GM12891 (cell line): ENCODE data around the gene TNRC6C.
A peak's percentile ranks its signal among the peaks of the same experiment; 100 is the strongest.

Experiments
- DNase-seq: peaks from one replicate; pipeline ENCODE4 v3.0.0; 2011; ENCODE audit warnings: low spot score; ENCODE audit not compliant: insufficient read length
- FAIRE-seq: peaks from 2 replicates; lab custom pipeline; 2011; peaks lifted over from hg19 to GRCh38; lab: Jason Lieb, UNC
- PAX5 ChIP-seq: IDR thresholded peaks from 2 replicates; pipeline ENCODE4 v1.6.1; 2011; ENCODE audit warnings: low read length, moderate library complexity, mild to moderate bottlenecking; ENCODE audit not compliant: insufficient read depth, severe bottlenecking
- POLR2A ChIP-seq: IDR thresholded peaks from 2 replicates; pipeline ENCODE4 v1.6.1; 2011; ENCODE audit warnings: low read depth, low read length, control low read depth
- POLR2AphosphoS5 ChIP-seq: IDR thresholded peaks from 2 replicates; pipeline ENCODE4 v1.6.1; 2011; ENCODE audit warnings: low read depth, low read length, control low read depth
- POU2F2 ChIP-seq: IDR thresholded peaks from 2 replicates; pipeline ENCODE4 v1.6.1; 2011; ENCODE audit warnings: low read depth, mild to moderate bottlenecking, control low read depth, low read length, moderate library complexity
- SPI1 ChIP-seq: IDR thresholded peaks from 2 replicates; pipeline ENCODE4 v1.6.1; 2011; ENCODE audit warnings: low read depth, low read length, control low read depth
- TAF1 ChIP-seq: IDR thresholded peaks from 2 replicates; pipeline ENCODE4 v1.6.1; 2011; ENCODE audit warnings: low read depth, low read length, control low read depth

The TNRC6C gene

GRCh38 chr17:78040440-78041385 lies 82.2 kb downstream of the TNRC6C start:
- DNase-seq = peak; percentile 39
- TF ChIP-seq PAX5 = no peak
- no peak for TF ChIP-seq POLR2AphosphoS5
- no peak for TF ChIP-seq SPI1
- no peak for TF ChIP-seq POLR2A
- no peak for TF ChIP-seq TAF1
- TF ChIP-seq POU2F2 = no peak

DNA sequence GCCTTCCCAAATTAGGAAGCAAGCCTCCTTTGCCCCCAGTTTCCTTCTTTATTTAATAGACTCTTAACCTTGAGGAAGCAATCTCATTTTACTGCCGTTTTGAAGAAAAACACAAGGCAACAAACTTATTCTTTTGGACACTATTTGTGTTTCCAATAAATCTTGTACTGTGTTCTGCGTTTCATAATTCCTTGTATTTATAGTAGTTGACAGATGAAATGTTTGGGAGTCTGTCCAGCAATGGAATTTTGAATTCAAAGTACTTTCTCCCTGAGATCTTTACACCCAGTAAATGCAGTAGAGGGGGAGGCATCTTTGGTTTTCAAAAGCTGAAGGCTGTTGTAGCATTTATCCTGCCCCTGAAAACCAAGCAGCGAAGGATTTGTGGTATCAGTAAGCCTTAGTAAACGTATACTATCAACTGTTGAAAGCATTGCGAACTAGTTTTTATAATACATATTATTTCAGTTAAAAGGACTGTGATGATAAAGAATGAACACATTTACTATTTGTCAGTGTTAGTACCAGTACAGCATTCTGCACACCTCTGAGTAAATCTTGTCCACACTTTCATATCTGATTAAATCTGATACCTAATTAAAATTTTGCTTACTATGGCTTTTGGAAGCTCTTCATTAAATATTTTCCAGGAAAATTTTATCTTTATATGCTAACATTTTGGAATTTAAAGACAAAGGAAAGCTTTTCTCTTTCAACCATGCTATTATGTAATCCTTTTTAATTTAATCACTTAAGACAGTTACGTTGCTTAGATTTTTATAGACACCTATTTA lies 83.1 kb downstream of the TNRC6C start:
- TF ChIP-seq POLR2AphosphoS5 (no peak), SPI1 (no peak), PAX5 (no peak), POU2F2 (no peak), TAF1 (no peak), POLR2A (no peak)
- no peak for FAIRE-seq
- no peak for DNase-seq

More at GRCh38 chr17:78040440-78041385, 82.2 kb downstream of the TNRC6C start:
- FAIRE-seq = peak; percentile 74

DNA sequence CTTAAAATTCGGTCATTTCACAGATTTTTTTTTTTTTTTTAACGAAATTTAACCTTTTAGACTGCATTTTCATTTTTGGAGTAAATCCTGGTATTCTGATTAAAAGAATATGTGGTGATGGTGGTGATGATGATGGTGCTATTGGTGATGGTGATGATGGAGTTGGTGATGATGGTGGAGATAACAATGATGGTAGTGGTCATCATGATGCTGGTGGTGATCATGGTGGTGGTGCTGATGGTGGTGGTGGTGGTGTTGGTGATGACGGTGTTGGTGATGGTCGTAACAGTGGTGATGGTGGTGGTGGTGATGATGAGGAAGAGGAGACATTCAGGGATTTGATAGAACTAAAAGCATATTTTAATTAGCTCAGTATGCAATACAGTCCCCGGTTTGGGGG lies 84.0 kb downstream of the TNRC6C start:
- FAIRE-seq (no peak), DNase-seq (no peak)
- TF ChIP-seq PAX5 (no peak), POU2F2 (no peak), TAF1 (no peak), SPI1 (no peak), POLR2AphosphoS5 (no peak), POLR2A (no peak)

- FAIRE-seq (no peak), DNase-seq (no peak)
- no peak for TF ChIP-seq TAF1
Observed at GRCh38 chr17:78043031-78043430, 84.5 kb downstream of the TNRC6C start.

DNA sequence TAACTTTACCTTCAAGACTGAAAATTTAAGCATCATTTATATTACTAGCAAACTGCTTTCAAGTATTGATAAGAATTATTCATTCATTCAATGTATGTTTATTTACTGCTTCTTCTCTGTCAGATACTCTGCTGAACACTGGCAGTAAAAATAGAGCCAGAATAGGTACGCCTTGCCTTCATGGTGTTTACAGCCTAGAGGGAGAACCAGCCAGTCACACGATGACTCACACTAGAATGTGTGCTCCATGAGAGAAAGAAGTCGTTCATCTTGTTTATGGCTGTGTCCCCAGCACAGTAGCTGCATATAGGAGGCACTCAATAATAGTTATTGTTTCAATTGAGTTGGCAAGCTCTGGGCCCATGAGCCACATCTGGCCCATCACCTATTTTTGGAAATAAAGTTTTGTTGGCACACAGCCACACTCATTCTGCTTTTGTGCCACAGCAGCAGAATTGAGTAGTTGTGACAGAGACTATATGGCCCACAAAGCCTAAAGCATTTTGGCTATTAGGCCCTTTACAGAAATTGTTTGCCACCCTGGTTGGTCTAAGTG lies 85.9 kb downstream of the TNRC6C start:
- FAIRE-seq (no peak), DNase-seq (no peak)
- TF ChIP-seq SPI1 (no peak), POLR2AphosphoS5 (no peak), TAF1 (no peak), PAX5 (no peak), POLR2A (no peak), POU2F2 (no peak)

DNA sequence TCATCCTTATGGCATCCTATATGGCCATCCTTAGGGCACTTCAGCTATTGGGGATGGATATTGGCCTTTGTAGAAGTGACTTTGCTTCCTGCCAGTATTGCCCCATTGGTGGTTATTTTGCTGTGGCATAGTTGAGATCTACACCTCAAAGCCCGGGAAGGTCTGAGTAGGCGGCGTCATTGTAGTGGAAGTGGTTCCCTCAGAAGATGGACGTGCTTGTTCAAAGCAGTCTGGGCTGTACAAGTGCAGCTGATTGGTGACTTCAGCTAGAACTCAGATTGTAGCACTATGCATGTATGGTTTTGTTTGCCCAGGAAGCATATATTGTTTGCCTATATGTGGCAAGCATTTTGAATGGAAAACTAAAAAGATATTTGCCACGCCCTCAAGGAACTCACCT lies 86.8 kb downstream of the TNRC6C start:
- FAIRE-seq = no peak
- no peak for DNase-seq
- no peak for TF ChIP-seq POU2F2
- TF ChIP-seq POLR2A = no peak
- no peak for TF ChIP-seq TAF1
- TF ChIP-seq POLR2AphosphoS5 = no peak
- no peak for TF ChIP-seq PAX5
- no peak for TF ChIP-seq SPI1

- FAIRE-seq (no peak), DNase-seq (no peak)
- TF ChIP-seq POLR2AphosphoS5 (no peak), POU2F2 (no peak)
Observed at GRCh38 chr17:78046923-78047322, 88.4 kb downstream of the TNRC6C start.

GRCh38 chr17:78048346-78049292 lies 90.1 kb downstream of the TNRC6C start:
- TF ChIP-seq POU2F2 (no peak), PAX5 (no peak), POLR2A (no peak), POLR2AphosphoS5 (no peak)
- FAIRE-seq (no peak), DNase-seq (no peak)

- FAIRE-seq (no peak), DNase-seq (no peak)
- TF ChIP-seq POLR2A (no peak), PAX5 (no peak), SPI1 (no peak), TAF1 (no peak), POU2F2 (no peak), POLR2AphosphoS5 (no peak)
Observed at GRCh38 chr17:78049609-78050008, 91.1 kb downstream of the TNRC6C start.
